Neural cell (in vitro differentiated cells): ENCODE results near the gene PLEKHA8. TPM values are rescaled to one million over a fixed set of nuclear protein-coding genes. Genes with fewer than 3 reads are reported as not detected.

Source experiments
- H2AFZ ChIP-seq: fragments of 200-600, 300-800 bp; sonication (generic), shearing (Covaris generic); 2 replicates; pipeline ENCODE4 v1.6.0; 2014; ENCODE audit warnings: low read depth, mild to moderate bottlenecking, antibody characterized with exemption, low read length, moderate library complexity
- H3F3A ChIP-seq: fragments of 200-600 bp; shearing (Covaris generic); 2 replicates; pipeline ENCODE4 v1.6.1; 2016; ENCODE audit warnings: mild to moderate bottlenecking, moderate library complexity, mixed read lengths, antibody characterized with exemption, low read length; ENCODE audit not compliant: insufficient read depth, poor library complexity, severe bottlenecking
- H3K27ac ChIP-seq: fragments of 200-600, 300-800 bp; sonication (generic), shearing (Covaris generic); 2 replicates; pipeline ENCODE4 v1.5.1; 2014; ENCODE audit warnings: mild to moderate bottlenecking, low read length, moderate library complexity
- H3K27me3 ChIP-seq: fragments of 300-800, 200-600 bp; sonication (generic), shearing (Covaris generic); 2 replicates; pipeline ENCODE4 v1.6.0; 2014; ENCODE audit warnings: mild to moderate bottlenecking, low read depth, low read length, moderate library complexity; ENCODE audit not compliant: insufficient read depth
- H3K36me3 ChIP-seq: fragments of 300-800, 200-600 bp; sonication (generic), shearing (Covaris generic); 2 replicates; pipeline ENCODE4 v1.5.1; 2014; ENCODE audit warnings: mild to moderate bottlenecking, antibody characterized with exemption, low read length, moderate library complexity; ENCODE audit not compliant: insufficient read depth
- H3K4me2 ChIP-seq: fragments of 300-800, 200-600 bp; sonication (generic), shearing (Covaris generic); 2 replicates; pipeline ENCODE4 v1.6.0; 2014; ENCODE audit warnings: mild to moderate bottlenecking, low read length
- H3K4me3 ChIP-seq: fragments of 300-800, 200-600 bp; sonication (generic), shearing (Covaris generic); 2 replicates; pipeline ENCODE4 v1.5.1; 2014; ENCODE audit warnings: mild to moderate bottlenecking, low read length, moderate library complexity
- H3K79me2 ChIP-seq: fragments of 200-600 bp; shearing (Covaris generic); replicated peaks from 2 replicates; pipeline ENCODE4 v1.6.0; 2014; ENCODE audit warnings: mild to moderate bottlenecking, low read length, moderate library complexity; ENCODE audit not compliant: insufficient read depth
- H3K9ac ChIP-seq: fragments of 300-800, 200-600 bp; sonication (generic), shearing (Covaris generic); 2 replicates; pipeline ENCODE4 v1.6.1; 2016; ENCODE audit warnings: mild to moderate bottlenecking, low read length, mixed read lengths
- H3K9me2 ChIP-seq: fragments of 200-600 bp; shearing (Covaris generic); 2 replicates; pipeline ENCODE4 v1.6.1; 2016; ENCODE audit warnings: mild to moderate bottlenecking, low read length, mixed read lengths; ENCODE audit not compliant: insufficient read depth
- H3K9me3 ChIP-seq: fragments of 200-600, 300-800 bp; sonication (generic), shearing (Covaris generic); 2 replicates; pipeline ENCODE4 v1.6.1; 2016; ENCODE audit warnings: mild to moderate bottlenecking, mixed run types, low read length, moderate library complexity, mixed read lengths
- H4K20me1 ChIP-seq: fragments of 200-600 bp; shearing (Covaris generic); 2 replicates; pipeline ENCODE4 v1.6.1; 2016; ENCODE audit warnings: mild to moderate bottlenecking, mixed run types; ENCODE audit not compliant: insufficient read depth
- CTCF ChIP-seq: fragments of 450-650 bp; IDR thresholded peaks from 2 replicates; pipeline ENCODE4 v1.5.1; 2014; ENCODE audit warnings: antibody characterized with exemption, mild to moderate bottlenecking, moderate library complexity; ENCODE audit not compliant: poor library complexity, severe bottlenecking
- EP300 ChIP-seq: fragments of 450-650 bp; conservative IDR thresholded peaks from 2 replicates; pipeline ENCODE4 v1.6.1; 2014; ENCODE audit warnings: antibody characterized with exemption, mild to moderate bottlenecking, moderate library complexity; ENCODE audit not compliant: poor library complexity, severe bottlenecking
- EZH2 ChIP-seq: fragments of 200-600, 300-800 bp; shearing (Covaris generic), sonication (generic); IDR thresholded peaks from 2 replicates; pipeline ENCODE4 v1.6.1; 2014; ENCODE audit warnings: antibody characterized with exemption, low read length, borderline replicate concordance, mild to moderate bottlenecking; ENCODE audit not compliant: insufficient read depth, poor library complexity, severe bottlenecking
- MXI1 ChIP-seq: fragments of 450-650 bp; conservative IDR thresholded peaks from 2 replicates; pipeline ENCODE4 v1.6.1; 2014; ENCODE audit warnings: antibody characterized with exemption, mild to moderate bottlenecking; ENCODE audit not compliant: poor library complexity, severe bottlenecking
- POLR2AphosphoS5 ChIP-seq: IDR thresholded peaks from 2 replicates; pipeline ENCODE4 v1.6.1; 2012
- RAD21 ChIP-seq: fragments of 450-650 bp; conservative IDR thresholded peaks from 2 replicates; pipeline ENCODE4 v1.6.1; 2014; ENCODE audit warnings: antibody characterized with exemption, mild to moderate bottlenecking, moderate library complexity
- REST ChIP-seq: IDR thresholded peaks from 2 replicates; pipeline ENCODE4 v1.6.1; 2012; ENCODE audit warnings: borderline replicate concordance
- SMC3 ChIP-seq: fragments of 450-650 bp; conservative IDR thresholded peaks from 2 replicates; pipeline ENCODE4 v1.6.1; 2014; ENCODE audit warnings: antibody characterized with exemption, mild to moderate bottlenecking, moderate library complexity; ENCODE audit not compliant: poor library complexity
- TAF1 ChIP-seq: IDR thresholded peaks from 2 replicates; pipeline ENCODE4 v1.6.1; 2012; ENCODE audit warnings: low read depth
- polyA plus RNA-seq: library from polyadenylated mRNA; depleted of rRNA; stranded (reverse); fragments of >200 nt; gene quantifications from 2 replicates; pipeline ENCODE4 v1.2.3, GENCODE V29; 2014

The PLEKHA8 gene
- polyA plus RNA-seq, 1 donor from 2014 or later, result 43.1 TPM

- H4K20me1 ChIP-seq, result no peaks in the 10 kb centered on the region
Observed at GRCh38 chr7:29990931-29991330, 37.3 kb upstream of the PLEKHA8 start.

GRCh38 chr7:29991937-29992336 lies 36.3 kb upstream of the PLEKHA8 start:
- Histone ChIP-seq H3K9me2 (no peaks in the 10 kb centered on the region), H3K4me3 (no peak overlapping the region), H3K36me3 (no peaks in the 10 kb centered on the region), H4K20me1 (no peaks in the 10 kb centered on the region), H3K4me2 (no peak overlapping the region), H3K9ac (no peak overlapping the region), H3K27ac (no peak overlapping the region), H3F3A (no peaks in the 10 kb centered on the region), H3K9me3 (peaks cover 7% of the 10 kb centered on the region), H3K79me2 (peaks cover 25% of the 10 kb centered on the region), H2AFZ (no peak overlapping the region), H3K27me3 (no peaks in the 10 kb centered on the region)
- TF ChIP-seq CTCF (no peak), POLR2AphosphoS5 (no peak), TAF1 (no peak), MXI1 (no peak), REST (no peak), SMC3 (no peak), EZH2 (no peak), EP300 (no peak), RAD21 (no peak)

More at GRCh38 chr7:29990931-29991330, 37.3 kb upstream of the PLEKHA8 start:
- Histone ChIP-seq H3K36me3 (no peaks in the 10 kb centered on the region), H3K27ac (no peak overlapping the region), H3K27me3 (no peaks in the 10 kb centered on the region), H3K9ac (no peak overlapping the region), H3F3A (no peaks in the 10 kb centered on the region), H3K79me2 (peaks cover 32% of the 10 kb centered on the region), H3K4me2 (no peak overlapping the region), H2AFZ (no peak overlapping the region), H3K9me2 (no peaks in the 10 kb centered on the region), H3K4me3 (no peak overlapping the region), H3K9me3 (peaks cover 3% of the 10 kb centered on the region)
- TF ChIP-seq EZH2 (no peak), POLR2AphosphoS5 (no peak), EP300 (no peak), CTCF (no peak), MXI1 (no peak), SMC3 (no peak)
